ENCODE data around the gene MUC3A.
"Not testable (repeated sequence)": the region's sequence is repeated elsewhere in the genome, so short reads cannot be mapped to it uniquely, and the experiment has no call there.

DNA sequence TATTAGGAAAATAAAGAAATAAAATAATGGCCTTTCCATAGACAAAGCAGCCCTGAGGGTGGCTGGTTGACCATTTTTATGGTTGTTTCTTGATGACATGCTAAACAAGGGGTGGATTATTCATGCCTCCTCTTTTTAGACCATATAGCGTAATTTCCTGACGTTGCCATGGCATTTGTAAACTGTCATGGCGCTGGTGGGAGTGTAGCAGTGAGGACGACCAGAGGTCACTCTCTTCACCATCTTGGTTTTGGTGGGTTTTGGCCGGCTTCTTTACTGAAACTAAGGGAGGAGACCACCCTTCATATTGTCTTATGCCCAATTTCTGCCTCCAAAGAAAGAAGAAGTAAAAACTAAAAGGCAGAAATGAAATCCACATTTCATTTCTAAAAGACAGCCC is 30.0 kb upstream of the MUC3A start:
- TF ChIP-seq, protein P1, sequence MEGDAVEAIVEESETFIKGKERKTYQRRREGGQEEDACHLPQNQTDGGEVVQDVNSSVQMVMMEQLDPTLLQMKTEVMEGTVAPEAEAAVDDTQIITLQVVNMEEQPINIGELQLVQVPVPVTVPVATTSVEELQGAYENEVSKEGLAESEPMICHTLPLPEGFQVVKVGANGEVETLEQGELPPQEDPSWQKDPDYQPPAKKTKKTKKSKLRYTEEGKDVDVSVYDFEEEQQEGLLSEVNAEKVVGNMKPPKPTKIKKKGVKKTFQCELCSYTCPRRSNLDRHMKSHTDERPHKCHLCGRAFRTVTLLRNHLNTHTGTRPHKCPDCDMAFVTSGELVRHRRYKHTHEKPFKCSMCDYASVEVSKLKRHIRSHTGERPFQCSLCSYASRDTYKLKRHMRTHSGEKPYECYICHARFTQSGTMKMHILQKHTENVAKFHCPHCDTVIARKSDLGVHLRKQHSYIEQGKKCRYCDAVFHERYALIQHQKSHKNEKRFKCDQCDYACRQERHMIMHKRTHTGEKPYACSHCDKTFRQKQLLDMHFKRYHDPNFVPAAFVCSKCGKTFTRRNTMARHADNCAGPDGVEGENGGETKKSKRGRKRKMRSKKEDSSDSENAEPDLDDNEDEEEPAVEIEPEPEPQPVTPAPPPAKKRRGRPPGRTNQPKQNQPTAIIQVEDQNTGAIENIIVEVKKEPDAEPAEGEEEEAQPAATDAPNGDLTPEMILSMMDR (IDR thresholded peaks at IDR 0.05 in 2 of 3, conservative IDR thresholded peaks at IDR 0.05 in 1 of 3; ENCODE audit: control insufficient read depth in 2 of 3, extremely low read depth in 1 of 3, insufficient read depth in 1 of 3, low read depth in 3 of 3, low read length in 3 of 3): not testable (repeated sequence)
- TF ChIP-seq MYC (IDR thresholded peaks at IDR 0.05; ENCODE audit: insufficient read depth, insufficient read length, insufficient replicate concordance, low read length, severe bottlenecking); POLR2A (IDR thresholded peaks at IDR 0.05; ENCODE audit: low read depth, low read length); POU2F2 (IDR thresholded peaks at IDR 0.05; ENCODE audit: borderline replicate concordance, low read depth, low read length); SMC3 (IDR thresholded peaks at IDR 0.05; ENCODE audit: borderline replicate concordance, low read length); HCFC1 (IDR thresholded peaks at IDR 0.05; ENCODE audit: low read length); BRCA1 (IDR thresholded peaks at IDR 0.05; ENCODE audit: low read depth, low read length): not testable (repeated sequence)
- TF ChIP-seq, protein P2, sequence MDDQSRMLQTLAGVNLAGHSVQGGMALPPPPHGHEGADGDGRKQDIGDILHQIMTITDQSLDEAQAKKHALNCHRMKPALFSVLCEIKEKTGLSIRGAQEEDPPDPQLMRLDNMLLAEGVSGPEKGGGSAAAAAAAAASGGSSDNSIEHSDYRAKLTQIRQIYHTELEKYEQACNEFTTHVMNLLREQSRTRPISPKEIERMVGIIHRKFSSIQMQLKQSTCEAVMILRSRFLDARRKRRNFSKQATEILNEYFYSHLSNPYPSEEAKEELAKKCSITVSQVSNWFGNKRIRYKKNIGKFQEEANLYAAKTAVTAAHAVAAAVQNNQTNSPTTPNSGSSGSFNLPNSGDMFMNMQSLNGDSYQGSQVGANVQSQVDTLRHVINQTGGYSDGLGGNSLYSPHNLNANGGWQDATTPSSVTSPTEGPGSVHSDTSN (IDR thresholded peaks at IDR 0.05; ENCODE audit: insufficient replicate concordance, low read depth, low read length): not testable (repeated sequence)
- TF ChIP-seq, protein P3, sequence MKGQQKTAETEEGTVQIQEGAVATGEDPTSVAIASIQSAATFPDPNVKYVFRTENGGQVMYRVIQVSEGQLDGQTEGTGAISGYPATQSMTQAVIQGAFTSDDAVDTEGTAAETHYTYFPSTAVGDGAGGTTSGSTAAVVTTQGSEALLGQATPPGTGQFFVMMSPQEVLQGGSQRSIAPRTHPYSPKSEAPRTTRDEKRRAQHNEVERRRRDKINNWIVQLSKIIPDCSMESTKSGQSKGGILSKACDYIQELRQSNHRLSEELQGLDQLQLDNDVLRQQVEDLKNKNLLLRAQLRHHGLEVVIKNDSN (IDR thresholded peaks at IDR 0.05; ENCODE audit: borderline replicate concordance, extremely low read length, insufficient read depth, low read depth, low read length): not testable (repeated sequence)
